Panc1 (cell line): Measurements from ENCODE around the gene CCDC88A. TPM values are rescaled to one million over a fixed set of nuclear protein-coding genes. Genes with fewer than 3 reads are reported as not detected.

Experiments
- ATAC-seq: fragments of 200-7000 bp; cut with Tn5 transposase; 2 replicates; pipeline ENCODE4 v1.9.1; 2020; ENCODE audit warnings: mild to moderate bottlenecking, moderate library complexity
- BruUV-seq: library from RNA; stranded (reverse); fragments of 400-500 nt; replicated peaks from 2 replicates; lab custom pipeline; 2021; lab: Mats Ljungman, UMichigan
- CTCF ChIA-PET: fragments of 300-600 bp; sonication (Branson Sonifier 250); formaldehyde crosslinking; loops from one replicate; lab custom pipeline; 2022; ENCODE audit warnings: antibody characterized with exemption; lab: Charles Lee
- POLR2A ChIA-PET: fragments of 300-600 bp; sonication (Branson Sonifier 250); formaldehyde crosslinking; loops from one replicate; lab custom pipeline; 2022; ENCODE audit warnings: antibody characterized with exemption; lab: Charles Lee
- DNase-seq: peaks from one replicate; pipeline ENCODE4 v3.0.0-alpha.2; 2010; ENCODE audit warnings: low read depth, low spot score
- H3K27ac ChIP-seq: 2 replicates; pipeline ENCODE4 v1.5.1; 2011; ENCODE audit warnings: mild to moderate bottlenecking, low read length, inconsistent platforms
- H3K27me3 ChIP-seq: fragments of 200-500 bp; sonication (Bioruptor generic); 2 replicates; pipeline ENCODE4 v1.6.0; 2014; ENCODE audit warnings: low read length, inconsistent platforms; ENCODE audit not compliant: control insufficient read depth, insufficient read depth
- H3K36me3 ChIP-seq: fragments of 200-500 bp; sonication (Bioruptor generic); 2 replicates; pipeline ENCODE4 v1.5.1; 2014; ENCODE audit warnings: inconsistent platforms, mild to moderate bottlenecking, low read length, moderate library complexity; ENCODE audit not compliant: control insufficient read depth, insufficient read depth
- H3K4me1 ChIP-seq: 2 replicates; pipeline ENCODE4 v1.5.1; 2011; ENCODE audit warnings: inconsistent platforms, mild to moderate bottlenecking, low read length, moderate library complexity; ENCODE audit not compliant: control insufficient read depth, insufficient read depth
- H3K4me3 ChIP-seq, 2 experiments: 2 replicates each; pipeline ENCODE4 v1.5.1; 2011 to 2012; ENCODE audit warnings: low read depth in 2 of 2, low read length in 2 of 2, mild to moderate bottlenecking in 2 of 2, inconsistent platforms in 1 of 2, moderate library complexity in 1 of 2
- H3K9me3 ChIP-seq: fragments of 200-500 bp; sonication (Bioruptor generic); 2 replicates; pipeline ENCODE4 v1.5.1; 2014; ENCODE audit warnings: low read depth, mild to moderate bottlenecking, inconsistent platforms, low read length, moderate library complexity; ENCODE audit not compliant: control insufficient read depth, insufficient read depth
- CTCF ChIP-seq: fragments of 450-650 bp; IDR thresholded peaks from 2 replicates; pipeline ENCODE4 v1.5.1; 2017; ENCODE audit warnings: mild to moderate bottlenecking
- POLR2AphosphoS5 ChIP-seq: IDR thresholded peaks from 2 replicates; pipeline ENCODE4 v1.6.1; 2012; ENCODE audit warnings: mild to moderate bottlenecking, low read depth, low read length, moderate library complexity
- REST ChIP-seq, 2 experiments: IDR thresholded peaks; 2 replicates each; pipeline ENCODE4 v1.6.1; 2011 to 2012; ENCODE audit warnings: low read depth in 2 of 2, control low read depth in 1 of 2, low read length in 1 of 2, mild to moderate bottlenecking in 1 of 2, moderate library complexity in 1 of 2; ENCODE audit not compliant: insufficient read depth in 1 of 2
- SIN3A ChIP-seq: IDR thresholded peaks from 2 replicates; pipeline ENCODE4 v1.6.1; 2012; ENCODE audit warnings: low read depth, mild to moderate bottlenecking, low read length, moderate library complexity, borderline replicate concordance; ENCODE audit not compliant: insufficient read depth
- TCF7L2 ChIP-seq: IDR thresholded peaks from 2 replicates; pipeline ENCODE4 v1.6.1; 2011; ENCODE audit warnings: mild to moderate bottlenecking, low read depth, low read length, inconsistent platforms
- in situ Hi-C: cut with HindIII; loops from 2 replicates; pipeline ENCODE4 v1.10.0; 2016; ENCODE audit warnings: low sequenced_read_pairs, low pct_unique_long_range_greater_than_20kb
- intact Hi-C: fragments of 100-400 bp; cut with micrococcal nuclease; formaldehyde crosslinking; loops from one replicate; pipeline ENCODE4 v1.10.0; 2022; ENCODE audit not compliant: unreplicated experiment
- total RNA-seq: library from RNA; stranded (reverse); gene quantifications from one replicate; pipeline ENCODE4 v1.2.1, GENCODE V29; 2021; ENCODE audit not compliant: unreplicated experiment

The CCDC88A gene
- total RNA-seq, 1 experiment from 2014 or later: 99.8 TPM

GRCh38 chr2:55327470-55328230, 92.0 kb downstream of the CCDC88A start:
- intact Hi-C loops (no loop called here), in situ Hi-C loops (no loop called here)
- ChIA-PET POLR2A (no interaction called here), CTCF (no interaction called here)
- Histone ChIP-seq H3K4me3 (no peak overlapping the region), H3K36me3 (peaks cover 17% of the 10 kb centered on the region), H3K4me1 (no peaks in the 10 kb centered on the region), H3K27me3 (no peaks in the 10 kb centered on the region), H3K27ac (no peak overlapping the region), H3K9me3 (no peaks in the 10 kb centered on the region; the same call in 1 of the 2 replicates)
- TF ChIP-seq CTCF (no peak), TCF7L2 (no peak), SIN3A (no peak), REST (IDR thresholded peaks at IDR 0.05; ENCODE audit: insufficient read depth in 1 of 2, low read depth in 2 of 2, low read length in 1 of 2) (no peak), POLR2AphosphoS5 (no peak)
- no peak for ATAC-seq
- no TSS peak for BruUV-seq
- no peak for DNase-seq

- Histone ChIP-seq H3K4me1 (no peaks in the 10 kb centered on the region), H3K36me3 (peaks cover 60% of the 10 kb centered on the region), H3K27ac (no peak overlapping the region), H3K9me3 (no peaks in the 10 kb centered on the region), H3K27me3 (no peaks in the 10 kb centered on the region), H3K4me3 (no peak overlapping the region)
- intact Hi-C loops (no loop called here), in situ Hi-C loops (no loop called here)
- ATAC-seq (no peak), DNase-seq (no peak)
- POLR2A ChIA-PET: no interaction called here
- CTCF ChIA-PET: no interaction called here
- BruUV-seq: no TSS peak
- TF ChIP-seq SIN3A (no peak), POLR2AphosphoS5 (no peak), CTCF (no peak), TCF7L2 (no peak), REST (IDR thresholded peaks at IDR 0.05; ENCODE audit: insufficient read depth in 1 of 2, low read depth in 2 of 2, low read length in 1 of 2) (no peak)
Measured at GRCh38 chr2:55314985-55315384, 104.7 kb downstream of the CCDC88A start.
